ENCODE results near the gene TACC2.

- TF ChIP-seq POLR2A (IDR thresholded peaks at IDR 0.05) = no peak
- no peak for TF ChIP-seq POLR2AphosphoS5 (IDR thresholded peaks at IDR 0.05)
Measured at GRCh38 chr10:122030200-122030552, 41.2 kb downstream of the TACC2 start.

Data from gastroesophageal sphincter (tissue), 2 donors.